Activated CD4-positive, alpha-beta T cell treated with anti-CD3 and anti-CD28 coated beads, Interleukin-2, Interleukin-6, amounts not matched to agents 100 ng/mL and 50 ng/mL, durations not matched to agents 16 hours and 8 hours (primary cell): ENCODE results near the gene DGKI.
"Not testable (repeated sequence)": the region's sequence is repeated elsewhere in the genome, so short reads cannot be mapped to it uniquely, and the experiment has no call there.

Experiments
- DNase-seq: peaks from one replicate; pipeline ENCODE4 v3.0.0-alpha.2; 2020

DGKI gene

GRCh38 chr7:137728426-137728825 is 118.3 kb downstream of the DGKI start:
- no peak for DNase-seq

- no peak for DNase-seq
These were observed 119.4 kb downstream of the DGKI start for GRCh38 chr7:137727413-137727812.

DNA sequence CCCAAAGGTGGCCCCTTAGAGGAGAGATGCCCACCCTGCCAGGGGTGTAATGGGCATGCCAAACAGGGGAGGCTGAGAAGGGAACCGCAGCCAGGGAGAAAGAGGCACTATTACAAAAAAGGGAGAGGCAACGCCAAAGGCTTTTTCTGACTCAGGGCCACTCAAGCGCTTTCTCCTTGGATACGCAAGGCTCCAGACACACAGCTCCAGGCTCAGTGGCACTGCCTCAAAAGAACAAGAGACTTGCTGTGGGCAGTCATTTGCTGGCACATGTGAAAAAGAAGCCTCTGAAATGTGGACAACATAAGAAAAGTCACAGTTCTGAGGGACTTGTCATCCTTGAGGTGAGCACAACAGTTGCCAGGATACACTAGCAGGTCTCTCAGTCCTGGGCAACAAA is 128.4 kb downstream of the DGKI start:
- no peak for DNase-seq

GRCh38 chr7:137717811-137718271 is 128.9 kb downstream of the DGKI start:
- no peak for DNase-seq

- DNase-seq = no peak
These were observed 129.7 kb downstream of the DGKI start for GRCh38 chr7:137717045-137717444.

DNA sequence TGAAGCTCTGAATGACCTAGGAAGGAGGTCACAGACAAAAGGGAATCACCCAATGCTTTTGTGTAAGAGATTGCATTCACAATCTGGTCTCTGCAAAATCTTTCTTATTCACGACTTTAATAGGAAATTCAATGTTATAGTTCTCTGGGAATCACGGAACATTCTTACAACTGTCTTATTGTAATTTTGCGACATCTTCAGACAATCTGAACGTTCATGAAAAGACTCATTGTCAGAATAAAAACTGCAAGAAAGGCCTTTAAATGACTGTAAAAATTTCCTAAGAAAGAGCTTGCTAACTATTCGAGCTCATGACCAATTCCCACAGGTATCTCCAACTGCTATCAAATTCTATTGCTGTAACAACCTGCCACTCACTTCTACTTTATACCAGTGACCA is 130.7 kb downstream of the DGKI start:
- no peak for DNase-seq

- no peak for DNase-seq
These were observed 131.2 kb downstream of the DGKI start for GRCh38 chr7:137715533-137715932.

DNA sequence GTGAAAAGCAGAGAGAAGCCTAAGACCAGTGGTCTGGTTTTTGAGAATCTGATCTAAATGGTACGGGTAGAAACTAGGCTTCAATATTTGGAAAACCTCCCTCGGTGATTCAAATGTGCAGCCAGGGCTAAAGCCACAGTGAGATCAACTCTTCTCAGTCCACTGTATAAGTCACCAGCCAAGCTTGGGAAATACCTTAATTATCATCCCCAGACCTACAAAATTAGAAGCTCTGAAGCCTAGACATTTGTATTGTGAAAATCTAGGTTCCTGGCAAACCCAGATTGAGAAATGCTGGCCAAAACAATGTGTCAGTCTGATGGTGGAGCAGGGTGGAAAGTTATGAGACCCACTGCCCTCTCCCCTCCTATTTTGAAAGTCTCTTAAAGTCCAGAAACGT is 131.7 kb downstream of the DGKI start:
- DNase-seq = no peak

- DNase-seq = not testable (repeated sequence)
These were observed 140.4 kb downstream of the DGKI start for GRCh38 chr7:137706330-137706729.

GRCh38 chr7:137704723-137705122 is 142.1 kb downstream of the DGKI start:
- no peak for DNase-seq

GRCh38 chr7:137703291-137704010 is 143.3 kb downstream of the DGKI start:
- DNase-seq = no peak

DNA sequence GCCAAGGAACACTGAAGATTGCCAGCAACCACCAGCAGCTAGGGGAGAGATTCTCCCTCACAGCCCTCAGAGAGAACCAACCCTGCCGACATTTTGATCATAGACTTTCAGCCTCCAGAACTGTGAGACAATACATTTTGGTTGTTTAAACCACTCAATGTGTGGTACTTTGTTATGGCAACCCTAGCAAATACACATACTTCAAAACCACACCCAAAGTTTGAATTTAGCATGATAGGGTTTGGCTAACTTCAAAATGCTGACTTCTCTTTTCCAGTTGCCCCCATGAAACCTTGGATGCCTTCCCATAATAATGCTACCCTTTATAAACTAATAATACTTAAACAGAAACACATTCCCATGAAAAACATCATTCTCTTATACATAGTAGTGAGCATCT is 149.8 kb downstream of the DGKI start:
- no peak for DNase-seq

DNA sequence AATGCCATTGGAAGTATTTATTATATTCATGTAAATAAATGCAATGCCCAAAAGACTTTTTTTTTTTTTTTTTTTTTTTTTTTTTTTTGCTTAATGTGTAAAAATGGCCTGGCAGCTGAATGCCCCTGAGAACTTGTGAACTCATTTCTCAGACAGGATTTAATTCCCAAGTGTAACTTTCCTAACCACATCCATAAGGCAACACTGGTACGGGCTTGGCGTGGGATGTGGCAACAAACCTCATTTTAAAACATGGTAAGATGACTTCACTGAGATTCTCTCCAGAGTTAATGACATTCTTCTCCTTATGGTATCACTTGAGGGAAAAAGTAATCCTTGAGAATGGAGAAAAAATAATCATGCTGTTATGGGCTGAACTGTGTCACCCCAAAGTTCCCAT is 150.4 kb downstream of the DGKI start:
- no peak for DNase-seq

- no peak for DNase-seq
These were observed 150.8 kb downstream of the DGKI start for GRCh38 chr7:137695942-137696341.

DNA sequence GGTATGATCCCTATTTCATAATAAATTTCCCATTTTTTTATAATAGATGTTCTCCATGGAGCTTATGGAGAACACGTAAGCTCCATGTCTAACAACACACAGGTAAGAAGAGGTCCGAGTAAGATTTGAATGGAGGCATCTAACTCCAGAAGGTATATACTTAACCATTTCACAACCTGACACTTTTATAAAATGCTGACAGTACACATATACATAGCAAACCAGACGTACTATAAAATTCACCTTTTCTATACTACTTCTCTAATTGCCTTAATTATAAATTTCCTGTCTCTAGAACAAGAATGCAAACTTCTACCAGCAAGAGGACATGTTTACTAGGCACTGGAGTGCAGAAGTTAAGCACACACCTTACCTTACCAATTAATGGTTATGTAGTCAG is 151.3 kb downstream of the DGKI start:
- no peak for DNase-seq

DNA sequence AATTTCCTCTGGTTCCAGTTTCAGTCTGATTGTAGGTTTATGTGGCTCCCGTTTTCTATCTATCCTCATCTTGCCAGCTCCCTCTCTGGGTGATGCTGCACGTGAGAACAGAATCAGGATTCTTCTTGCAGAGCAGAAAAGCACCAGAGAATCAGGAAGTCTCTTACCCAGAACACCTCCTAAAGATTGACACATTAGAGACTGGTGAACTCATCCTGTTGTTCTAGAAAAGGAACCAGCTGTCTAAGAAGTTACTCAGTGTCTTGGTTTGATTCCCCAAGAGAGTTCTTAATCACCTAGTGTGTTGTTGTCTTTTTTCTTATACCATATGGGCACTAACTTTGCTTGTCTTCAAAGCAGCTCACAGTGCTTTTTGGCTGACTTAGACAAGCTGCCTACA is 152.4 kb downstream of the DGKI start:
- peak; percentile 4 for DNase-seq

- no peak for DNase-seq
These were observed 154.4 kb downstream of the DGKI start for GRCh38 chr7:137692399-137692798.

DNA sequence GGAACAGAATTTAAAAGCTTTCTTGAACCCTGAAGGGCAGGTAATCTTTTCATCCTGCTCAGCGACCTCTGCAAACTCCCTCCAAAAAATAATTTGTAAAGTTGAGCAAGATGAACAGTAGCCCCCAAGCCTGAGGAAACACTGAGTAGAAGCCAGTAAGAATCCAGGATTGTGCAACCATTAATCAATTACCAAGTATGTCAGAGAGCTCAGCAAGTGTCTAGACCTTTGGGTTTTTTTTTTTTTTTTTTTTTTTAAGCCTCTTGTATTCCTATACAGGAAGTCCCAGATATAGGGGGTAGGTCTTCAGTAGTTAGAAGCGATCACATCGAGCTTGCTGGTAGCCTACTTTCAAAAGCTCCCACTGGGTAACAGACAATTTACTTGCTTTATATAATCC is 155.2 kb downstream of the DGKI start:
- no peak for DNase-seq

- no peak for DNase-seq
These were observed 156.1 kb downstream of the DGKI start for GRCh38 chr7:137690635-137691034.

DNA sequence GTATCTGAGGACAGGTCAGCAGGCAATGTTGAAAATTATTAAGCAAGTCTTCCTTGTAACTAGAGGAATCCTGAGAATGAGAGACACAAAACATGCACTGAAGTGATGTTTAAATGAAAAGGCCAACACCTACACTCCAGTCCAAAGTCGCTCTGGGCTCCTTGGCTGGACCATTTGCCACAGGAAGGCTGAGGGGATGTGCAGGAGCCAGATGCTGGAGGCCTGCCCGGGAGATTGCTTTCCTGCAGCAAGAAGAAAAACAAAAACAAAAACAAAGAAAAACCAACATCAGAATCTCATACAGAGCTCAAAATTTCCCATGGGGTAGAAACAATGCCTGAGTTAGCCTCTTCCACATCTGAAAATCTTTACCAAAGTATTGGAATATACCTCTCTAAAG is 157.0 kb downstream of the DGKI start:
- DNase-seq = no peak

DNA sequence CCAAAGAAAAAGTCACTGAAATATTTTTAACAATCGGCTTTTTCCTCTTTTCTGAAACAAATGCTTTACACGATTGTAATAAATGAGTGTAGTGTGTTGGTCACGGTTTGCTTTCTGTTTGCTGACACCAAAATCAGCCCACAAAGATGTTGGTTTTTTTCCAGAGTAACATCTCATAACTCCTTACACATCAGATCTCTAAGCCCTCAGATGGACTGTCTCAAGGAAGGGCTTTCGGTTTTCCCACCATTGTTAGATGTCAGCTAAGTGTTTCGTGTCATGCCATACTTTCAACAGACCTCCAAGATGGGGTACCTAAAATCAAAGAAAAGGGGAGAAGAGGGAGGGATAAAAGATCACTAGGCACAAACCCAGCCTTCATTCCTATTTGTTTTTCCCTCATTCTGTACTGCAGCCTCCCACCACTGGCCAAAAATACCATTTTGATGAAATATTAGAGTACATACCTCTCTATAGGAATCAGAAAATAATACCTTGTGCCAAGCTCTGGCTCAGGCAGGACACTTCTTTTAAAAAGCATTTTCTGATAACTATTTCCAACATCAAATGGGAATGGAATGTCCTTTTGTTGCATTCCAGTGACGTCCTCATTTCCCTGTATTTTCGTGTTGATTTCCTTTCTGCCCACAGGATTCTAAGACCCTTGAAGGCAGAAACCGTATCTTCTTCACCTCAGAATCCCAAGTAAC is 159.1 kb downstream of the DGKI start:
- no peak for DNase-seq

DNA sequence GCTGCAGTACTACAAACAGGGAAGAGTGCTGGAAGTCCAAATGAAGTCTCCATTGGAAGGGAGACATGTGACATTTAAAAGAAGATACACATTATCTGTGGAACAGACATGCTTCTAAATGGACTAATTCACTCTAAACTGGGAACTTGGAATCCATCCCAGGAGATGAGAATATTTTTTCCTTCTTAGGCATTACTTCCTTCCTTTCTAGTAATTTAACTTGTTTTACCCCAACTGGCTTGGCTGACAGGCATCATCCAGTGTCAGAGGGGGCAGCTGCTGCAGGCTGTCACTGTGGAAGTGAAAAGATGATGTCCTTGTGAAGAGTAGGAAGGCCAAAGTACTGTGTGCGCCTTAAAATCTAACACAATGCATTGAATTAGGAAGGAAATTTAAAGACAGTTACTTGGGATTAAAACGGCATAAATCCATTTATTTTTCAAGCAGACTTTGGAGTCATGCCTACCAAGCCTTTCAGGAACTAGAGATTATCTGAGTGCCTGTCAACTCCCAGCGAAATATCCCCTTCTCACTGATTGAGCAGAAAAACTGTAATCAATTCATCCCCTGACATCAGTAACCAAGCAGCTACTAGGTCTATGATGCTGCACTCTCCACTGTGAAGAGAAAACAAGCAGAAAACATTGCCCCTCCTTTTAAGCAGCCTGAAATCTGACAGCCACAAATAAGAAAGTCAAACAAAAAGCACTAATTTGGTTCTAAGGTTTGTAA is 161.2 kb downstream of the DGKI start:
- DNase-seq = no peak

- DNase-seq = no peak
These were observed 162.0 kb downstream of the DGKI start for GRCh38 chr7:137684776-137685175.

DNA sequence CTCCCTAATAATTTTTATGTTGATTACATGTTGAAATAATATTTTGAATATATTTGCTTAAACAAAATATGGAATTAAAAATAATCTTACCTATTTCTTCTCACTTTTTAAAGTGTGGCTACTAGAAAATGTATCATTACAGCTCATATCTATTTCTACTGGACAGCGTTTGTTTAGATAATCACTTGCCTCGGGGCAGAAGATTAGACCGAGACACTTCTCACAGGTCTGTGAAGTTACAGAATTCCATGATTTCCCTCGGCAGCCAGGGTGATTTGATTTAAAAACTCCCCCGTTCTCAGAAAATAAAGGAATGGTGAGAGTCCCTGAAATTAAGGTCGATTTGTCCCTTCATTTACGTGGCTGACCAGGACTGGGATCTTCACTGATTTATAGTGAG is 162.5 kb downstream of the DGKI start:
- DNase-seq = no peak
